ENCODE data around the gene C10orf67.

The C10orf67 gene

GRCh38 chr10:23174074-23174976 lies 170.3 kb downstream of the C10orf67 start:
- no peak for DNase-seq (ENCODE audit: low read depth, low spot score)

GRCh38 chr10:23173214-23174073 lies 171.2 kb downstream of the C10orf67 start:
- no peak for DNase-seq (ENCODE audit: low read depth, low spot score)

- DNase-seq (ENCODE audit: low read depth, low spot score), result no peak
Measured at GRCh38 chr10:23172429-23173213, 172.0 kb downstream of the C10orf67 start.

GRCh38 chr10:23171232-23171876 lies 173.2 kb downstream of the C10orf67 start:
- no peak for DNase-seq (ENCODE audit: low read depth, low spot score)

GRCh38 chr10:23158370-23158769 lies 186.2 kb downstream of the C10orf67 start:
- peak; percentile 13 for DNase-seq (ENCODE audit: low read depth, low spot score)

GRCh38 chr10:23157691-23158369 lies 186.8 kb downstream of the C10orf67 start:
- DNase-seq (ENCODE audit: low read depth, low spot score), result no peak

- DNase-seq (ENCODE audit: low read depth, low spot score), result no peak
Measured at GRCh38 chr10:23157239-23157681, 187.3 kb downstream of the C10orf67 start.

- DNase-seq (ENCODE audit: low read depth, low spot score), result no peak
Measured at GRCh38 chr10:23156447-23157150, 188.0 kb downstream of the C10orf67 start.

GRCh38 chr10:23155169-23155568 lies 189.4 kb downstream of the C10orf67 start:
- DNase-seq (ENCODE audit: low read depth, low spot score), result no peak

All from brain pericyte (primary cell).